Measurements from ENCODE around the gene LY6G5C. TPM values are rescaled to one million over a fixed set of nuclear protein-coding genes. Genes with fewer than 3 reads are reported as not detected.
A peak's percentile ranks its signal among the peaks of the same experiment; 100 is the strongest.

Gene LY6G5C
- total RNA-seq, 2 donors from 2014 or later, result 2.2 to 5.0 TPM

GRCh38 chr6:31690231-31691077 lies 9.6 kb upstream of the LY6G5C start:
- peak overlapping the region; percentile 57 for H3K27ac Mint-ChIP-seq
- peaks cover 91% of the 10 kb centered on the region for H3K36me3 Mint-ChIP-seq (ENCODE audit: low read depth)
- H3K9me3 Mint-ChIP-seq, result no peaks in the 10 kb centered on the region
- ATAC-seq (replicated peaks), result peak; percentile 47
- H3K27me3 Mint-ChIP-seq, result no peaks in the 10 kb centered on the region
- no peak overlapping the region for H3K4me3 Mint-ChIP-seq
- no peaks in the 10 kb centered on the region for H3K4me1 Mint-ChIP-seq

GRCh38 chr6:31689249-31690110 lies 8.6 kb upstream of the LY6G5C start:
- H3K4me1 Mint-ChIP-seq, result no peaks in the 10 kb centered on the region
- H3K4me3 Mint-ChIP-seq, result no peak overlapping the region
- no peak for ATAC-seq (replicated peaks)
- peaks cover 89% of the 10 kb centered on the region for H3K36me3 Mint-ChIP-seq (ENCODE audit: low read depth)
- peak overlapping the region; percentile 57 for H3K27ac Mint-ChIP-seq
- no peaks in the 10 kb centered on the region for H3K27me3 Mint-ChIP-seq
- H3K9me3 Mint-ChIP-seq, result no peaks in the 10 kb centered on the region

GRCh38 chr6:31687860-31688693 lies 7.2 kb upstream of the LY6G5C start:
- no peak for ATAC-seq (replicated peaks)
- Mint-ChIP-seq H3K27ac (peak overlapping the region; percentile 44), H3K4me1 (no peaks in the 10 kb centered on the region), H3K27me3 (no peaks in the 10 kb centered on the region), H3K9me3 (no peaks in the 10 kb centered on the region), H3K36me3 (ENCODE audit: low read depth) (peaks cover 76% of the 10 kb centered on the region), H3K4me3 (no peak overlapping the region)

- Mint-ChIP-seq H3K4me3 (no peak overlapping the region), H3K27ac (peak overlapping the region; percentile 44), H3K27me3 (no peaks in the 10 kb centered on the region), H3K9me3 (no peaks in the 10 kb centered on the region), H3K4me1 (no peaks in the 10 kb centered on the region), H3K36me3 (ENCODE audit: low read depth) (peaks cover 68% of the 10 kb centered on the region)
- ATAC-seq (replicated peaks), result no peak
Observed at GRCh38 chr6:31687321-31687720, 6.5 kb upstream of the LY6G5C start.

- Mint-ChIP-seq H3K36me3 (ENCODE audit: low read depth) (peaks cover 63% of the 10 kb centered on the region), H3K27me3 (no peaks in the 10 kb centered on the region), H3K9me3 (no peaks in the 10 kb centered on the region), H3K4me3 (no peak overlapping the region), H3K4me1 (no peaks in the 10 kb centered on the region), H3K27ac (no peak overlapping the region)
- no peak for ATAC-seq (replicated peaks)
Observed at GRCh38 chr6:31686483-31686882, 5.6 kb upstream of the LY6G5C start.

GRCh38 chr6:31683591-31683990 lies 2.7 kb upstream of the LY6G5C start:
- no peak for ATAC-seq (replicated peaks)
- Mint-ChIP-seq H3K27ac (no peak overlapping the region), H3K9me3 (no peaks in the 10 kb centered on the region), H3K36me3 (ENCODE audit: low read depth) (peaks cover 35% of the 10 kb centered on the region), H3K4me1 (peaks cover 9% of the 10 kb centered on the region), H3K4me3 (no peak overlapping the region), H3K27me3 (no peaks in the 10 kb centered on the region)

GRCh38 chr6:31681135-31681671 lies 336 bp upstream of the LY6G5C start:
- peaks cover 15% of the 10 kb centered on the region for H3K36me3 Mint-ChIP-seq (ENCODE audit: low read depth)
- peak; percentile 74 for ATAC-seq (replicated peaks)
- peaks cover 15% of the 10 kb centered on the region for H3K4me1 Mint-ChIP-seq
- H3K27ac Mint-ChIP-seq, result peak overlapping the region; percentile 87
- peak overlapping the region; percentile 88 for H3K4me3 Mint-ChIP-seq
- no peaks in the 10 kb centered on the region for H3K9me3 Mint-ChIP-seq
- H3K27me3 Mint-ChIP-seq, result no peaks in the 10 kb centered on the region

GRCh38 chr6:31677955-31678354 lies 2.9 kb downstream of the LY6G5C start:
- Mint-ChIP-seq H3K9me3 (no peaks in the 10 kb centered on the region), H3K4me1 (peaks cover 15% of the 10 kb centered on the region), H3K27ac (peak overlapping the region; percentile 16), H3K4me3 (no peak overlapping the region), H3K27me3 (no peaks in the 10 kb centered on the region), H3K36me3 (ENCODE audit: low read depth) (peaks cover 17% of the 10 kb centered on the region)
- ATAC-seq (replicated peaks), result no peak

- H3K4me1 Mint-ChIP-seq, result peaks cover 15% of the 10 kb centered on the region
- no peak overlapping the region for H3K4me3 Mint-ChIP-seq
- peak overlapping the region; percentile 34 for H3K27ac Mint-ChIP-seq
- no peak for ATAC-seq (replicated peaks)
- no peaks in the 10 kb centered on the region for H3K27me3 Mint-ChIP-seq
- peaks cover 28% of the 10 kb centered on the region for H3K36me3 Mint-ChIP-seq (ENCODE audit: low read depth)
- no peaks in the 10 kb centered on the region for H3K9me3 Mint-ChIP-seq
Observed at GRCh38 chr6:31676904-31677303, 4.0 kb downstream of the LY6G5C start.

GRCh38 chr6:31676322-31676903 lies 4.5 kb downstream of the LY6G5C start:
- peaks cover 33% of the 10 kb centered on the region for H3K36me3 Mint-ChIP-seq (ENCODE audit: low read depth)
- peak overlapping the region; percentile 34 for H3K27ac Mint-ChIP-seq
- no peaks in the 10 kb centered on the region for H3K27me3 Mint-ChIP-seq

GRCh38 chr6:31669676-31670075 lies 11.2 kb downstream of the LY6G5C start, which contains the start of gene LY6G5B:
Gene LY6G5B, plus strand, starts transcription at chr6:31669976. Its CDS starts 975 bp downstream, at chr6:31670951.
- no peak for ATAC-seq (replicated peaks)
- peaks cover 92% of the 10 kb centered on the region for H3K36me3 Mint-ChIP-seq (ENCODE audit: low read depth)
- peaks cover 11% of the 10 kb centered on the region for H3K4me1 Mint-ChIP-seq
- H3K9me3 Mint-ChIP-seq, result no peaks in the 10 kb centered on the region
- no peak within 1 kb of the TSS for H3K4me3 Mint-ChIP-seq
- H3K27ac Mint-ChIP-seq, result peak within 1 kb of the TSS; percentile 59
- no peaks in the 10 kb centered on the region for H3K27me3 Mint-ChIP-seq

More at GRCh38 chr6:31676322-31676903, 4.5 kb downstream of the LY6G5C start:
- no peak overlapping the region for H3K4me3 Mint-ChIP-seq
- ATAC-seq (replicated peaks), result no peak
- peaks cover 15% of the 10 kb centered on the region for H3K4me1 Mint-ChIP-seq
- H3K9me3 Mint-ChIP-seq, result no peaks in the 10 kb centered on the region

GRCh38 chr6:31666337-31666965 lies 14.4 kb downstream of the LY6G5C start:
- H3K9me3 Mint-ChIP-seq, result no peaks in the 10 kb centered on the region
- peaks cover 96% of the 10 kb centered on the region for H3K36me3 Mint-ChIP-seq (ENCODE audit: low read depth)
- H3K4me3 Mint-ChIP-seq, result peak overlapping the region; percentile 96
- no peak for ATAC-seq (replicated peaks)
- H3K27ac Mint-ChIP-seq, result peak overlapping the region; percentile 97
- no peaks in the 10 kb centered on the region for H3K27me3 Mint-ChIP-seq
- peaks cover 23% of the 10 kb centered on the region for H3K4me1 Mint-ChIP-seq

All from activated T-helper 17 cell treated with anti-CD3 and anti-CD28 coated beads, Interleukin-2, amount 50 U/mL, for 72 hours (primary cell).